WTC11 (cell line): ENCODE measurements around the gene WNT9B. TPM values are rescaled to one million over a fixed set of nuclear protein-coding genes. Genes with fewer than 3 reads are reported as not detected.

Experiments
- ATAC-seq: fragments of 200-7000 bp; cut with Tn5 transposase; 2 replicates; pipeline ENCODE4 v1.10.0; 2021; ENCODE audit warnings: mild to moderate bottlenecking, moderate library complexity
- CTCF ChIA-PET: fragments of 300-600 bp; sonication (Branson Sonifier 250); formaldehyde crosslinking; loops from one replicate; lab custom pipeline; 2021; ENCODE audit warnings: antibody characterized with exemption; lab: Charles Lee
- POLR2A ChIA-PET: fragments of 350-600 bp; sonication (Branson Sonifier 250); formaldehyde crosslinking; loops from one replicate; lab custom pipeline; 2021; ENCODE audit warnings: antibody characterized with exemption; lab: Charles Lee
- DNase-seq: peaks from one replicate; pipeline ENCODE4 v3.0.0; 2021; ENCODE audit warnings: low spot score
- H3K27ac Mint-ChIP-seq: 2 replicates; pipeline ENCODE4 v1.8.0; 2021; ENCODE audit warnings: mixed read lengths
- H3K27me3 Mint-ChIP-seq: 2 replicates; pipeline ENCODE4 v1.8.0; 2021; ENCODE audit warnings: low read depth, mild to moderate bottlenecking, moderate library complexity, mixed read lengths
- H3K36me3 Mint-ChIP-seq: 2 replicates; pipeline ENCODE4 v1.8.0; 2021; ENCODE audit warnings: mixed read lengths
- H3K4me1 Mint-ChIP-seq: 2 replicates; pipeline ENCODE4 v1.8.0; 2022; ENCODE audit warnings: mixed read lengths
- H3K4me3 Mint-ChIP-seq: 2 replicates; pipeline ENCODE4 v1.8.0; 2021; ENCODE audit warnings: mild to moderate bottlenecking, moderate library complexity, mixed read lengths
- H3K9me3 Mint-ChIP-seq: 2 replicates; pipeline ENCODE4 v1.8.0; 2021; ENCODE audit warnings: mixed read lengths
- FOXK1 ChIP-seq: sonication (generic); formaldehyde crosslinking; IDR thresholded peaks from 2 replicates; pipeline ENCODE4 v1.8.0; 2022; ENCODE audit warnings: mild to moderate bottlenecking, moderate library complexity, missing genetic modification reagents
- HMGA2 ChIP-seq: fragments of 250-450 bp; sonication (Bioruptor Pico); IDR thresholded peaks from 2 replicates; pipeline ENCODE4 v1.4.0; 2021; ENCODE audit warnings: mild to moderate bottlenecking, moderate library complexity
- KAT7 ChIP-seq: sonication (generic); formaldehyde crosslinking; IDR thresholded peaks from 2 replicates; pipeline ENCODE4 v1.8.1; 2023; ENCODE audit warnings: missing genetic modification reagents, mild to moderate bottlenecking, borderline replicate concordance
- MXD4 ChIP-seq: fragments of 250-450 bp; sonication (Bioruptor Pico); IDR thresholded peaks from 2 replicates; pipeline ENCODE4 v1.8.0; 2021; ENCODE audit warnings: mild to moderate bottlenecking, moderate library complexity, borderline replicate concordance
- NFE2L1 ChIP-seq: sonication (generic); formaldehyde crosslinking; IDR thresholded peaks from 2 replicates; pipeline ENCODE4 v1.8.1; 2023; ENCODE audit warnings: missing genetic modification reagents
- NR1H2 ChIP-seq: sonication (generic); formaldehyde crosslinking; IDR thresholded peaks from 2 replicates; pipeline ENCODE4 v1.9.0; 2021; ENCODE audit warnings: mild to moderate bottlenecking, moderate library complexity, missing genetic modification reagents
- RORB ChIP-seq: fragments of 250-450 bp; sonication (Bioruptor Pico); IDR thresholded peaks from 2 replicates; pipeline ENCODE4 v1.9.0; 2021; ENCODE audit warnings: mild to moderate bottlenecking
- SOX15 ChIP-seq: fragments of 250-450 bp; sonication (Bioruptor Pico); IDR thresholded peaks from 2 replicates; pipeline ENCODE4 v1.9.0; 2021; ENCODE audit warnings: mild to moderate bottlenecking
- ZNF396 ChIP-seq: fragments of 250-450 bp; sonication (Bioruptor Pico); IDR thresholded peaks from 2 replicates; pipeline ENCODE4 v1.8.0; 2021; ENCODE audit warnings: mild to moderate bottlenecking, moderate library complexity, borderline replicate concordance
- ZNF423 ChIP-seq: fragments of 250-450 bp; sonication (Bioruptor Pico); IDR thresholded peaks from 2 replicates; pipeline ENCODE4 v2.1.2; 2022; ENCODE audit warnings: mild to moderate bottlenecking, moderate library complexity
- ZNF671 ChIP-seq: fragments of 250-450 bp; sonication (Bioruptor Pico); IDR thresholded peaks from 2 replicates; pipeline ENCODE4 v1.8.0; 2021; ENCODE audit warnings: mild to moderate bottlenecking
- total RNA-seq: library from RNA; stranded (reverse); gene quantifications from 3 replicates; pipeline ENCODE4 v1.2.3, GENCODE V29; 2021
- TF ChIP-seq, protein P1 (sequence below): sonication (generic); formaldehyde crosslinking; IDR thresholded peaks from 2 replicates; pipeline ENCODE4 v1.8.0; 2023; ENCODE audit warnings: mild to moderate bottlenecking, missing genetic modification reagents
- TF ChIP-seq, protein P2 (sequence below): sonication (generic); formaldehyde crosslinking; IDR thresholded peaks from 2 replicates; pipeline ENCODE4 v1.8.0; 2023; ENCODE audit warnings: missing genetic modification reagents, mild to moderate bottlenecking, borderline replicate concordance
- TF ChIP-seq, protein P3 (sequence below): sonication (generic); formaldehyde crosslinking; IDR thresholded peaks from 2 replicates; pipeline ENCODE4 v1.8.1; 2023; ENCODE audit warnings: mild to moderate bottlenecking, missing genetic modification reagents, borderline replicate concordance
- TF ChIP-seq, protein P4 (sequence below): sonication (generic); formaldehyde crosslinking; conservative IDR thresholded peaks from 2 replicates; pipeline ENCODE4 v1.8.1; 2022; ENCODE audit warnings: mild to moderate bottlenecking, missing genetic modification reagents
- TF ChIP-seq, protein P5 (sequence below): sonication (generic); formaldehyde crosslinking; IDR thresholded peaks from 2 replicates; pipeline ENCODE4 v1.8.0; 2022; ENCODE audit warnings: mild to moderate bottlenecking, missing genetic modification reagents
- TF ChIP-seq, protein P6 (sequence below): sonication (generic); formaldehyde crosslinking; IDR thresholded peaks from 2 replicates; pipeline ENCODE4 v1.8.0; 2022; ENCODE audit warnings: mild to moderate bottlenecking, missing genetic modification reagents
- TF ChIP-seq, protein P7 (sequence below): sonication (generic); formaldehyde crosslinking; IDR thresholded peaks from 2 replicates; pipeline ENCODE4 v1.8.1; 2023; ENCODE audit warnings: mild to moderate bottlenecking, missing genetic modification reagents, moderate library complexity

WNT9B gene
- total RNA-seq, 1 experiment from 2014 or later: 0.87 TPM

DNA sequence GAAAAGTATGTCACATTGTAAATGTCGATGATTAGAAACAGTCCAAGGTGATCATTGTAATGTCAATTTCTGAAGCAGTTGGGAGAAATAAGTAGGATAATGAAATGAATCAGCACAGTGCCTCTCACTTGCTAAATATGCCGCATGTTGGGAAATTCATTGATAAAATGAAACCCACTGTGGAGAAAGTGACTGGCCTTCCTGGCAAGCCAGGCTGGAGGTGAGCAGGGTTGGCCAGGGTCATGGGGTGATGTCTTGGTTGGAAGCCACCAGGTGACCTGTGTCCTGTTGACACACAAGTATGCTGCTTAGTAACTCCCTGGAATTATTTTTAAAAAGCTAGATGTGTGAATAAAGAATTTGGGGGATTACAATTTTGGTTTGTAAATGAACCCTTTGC, 14.9 kb upstream of the WNT9B start:
- no peaks in the 10 kb centered on the region for H3K36me3 Mint-ChIP-seq
- TF ChIP-seq ZNF396 (CRISPR knock-in tag) (no peak), NFE2L1 (CRISPR knock-in tag) (no peak), HMGA2 (CRISPR knock-in tag) (no peak), SOX15 (CRISPR knock-in tag) (no peak), KAT7 (CRISPR knock-in tag) (no peak), ZNF423 (no peak), FOXK1 (CRISPR knock-in tag) (no peak), MXD4 (CRISPR knock-in tag) (no peak), NR1H2 (no peak), RORB (CRISPR knock-in tag) (no peak)
- TF ChIP-seq, protein P1, sequence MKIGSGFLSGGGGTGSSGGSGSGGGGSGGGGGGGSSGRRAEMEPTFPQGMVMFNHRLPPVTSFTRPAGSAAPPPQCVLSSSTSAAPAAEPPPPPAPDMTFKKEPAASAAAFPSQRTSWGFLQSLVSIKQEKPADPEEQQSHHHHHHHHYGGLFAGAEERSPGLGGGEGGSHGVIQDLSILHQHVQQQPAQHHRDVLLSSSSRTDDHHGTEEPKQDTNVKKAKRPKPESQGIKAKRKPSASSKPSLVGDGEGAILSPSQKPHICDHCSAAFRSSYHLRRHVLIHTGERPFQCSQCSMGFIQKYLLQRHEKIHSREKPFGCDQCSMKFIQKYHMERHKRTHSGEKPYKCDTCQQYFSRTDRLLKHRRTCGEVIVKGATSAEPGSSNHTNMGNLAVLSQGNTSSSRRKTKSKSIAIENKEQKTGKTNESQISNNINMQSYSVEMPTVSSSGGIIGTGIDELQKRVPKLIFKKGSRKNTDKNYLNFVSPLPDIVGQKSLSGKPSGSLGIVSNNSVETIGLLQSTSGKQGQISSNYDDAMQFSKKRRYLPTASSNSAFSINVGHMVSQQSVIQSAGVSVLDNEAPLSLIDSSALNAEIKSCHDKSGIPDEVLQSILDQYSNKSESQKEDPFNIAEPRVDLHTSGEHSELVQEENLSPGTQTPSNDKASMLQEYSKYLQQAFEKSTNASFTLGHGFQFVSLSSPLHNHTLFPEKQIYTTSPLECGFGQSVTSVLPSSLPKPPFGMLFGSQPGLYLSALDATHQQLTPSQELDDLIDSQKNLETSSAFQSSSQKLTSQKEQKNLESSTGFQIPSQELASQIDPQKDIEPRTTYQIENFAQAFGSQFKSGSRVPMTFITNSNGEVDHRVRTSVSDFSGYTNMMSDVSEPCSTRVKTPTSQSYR (CRISPR knock-in tag): no peak
- TF ChIP-seq, protein P2, sequence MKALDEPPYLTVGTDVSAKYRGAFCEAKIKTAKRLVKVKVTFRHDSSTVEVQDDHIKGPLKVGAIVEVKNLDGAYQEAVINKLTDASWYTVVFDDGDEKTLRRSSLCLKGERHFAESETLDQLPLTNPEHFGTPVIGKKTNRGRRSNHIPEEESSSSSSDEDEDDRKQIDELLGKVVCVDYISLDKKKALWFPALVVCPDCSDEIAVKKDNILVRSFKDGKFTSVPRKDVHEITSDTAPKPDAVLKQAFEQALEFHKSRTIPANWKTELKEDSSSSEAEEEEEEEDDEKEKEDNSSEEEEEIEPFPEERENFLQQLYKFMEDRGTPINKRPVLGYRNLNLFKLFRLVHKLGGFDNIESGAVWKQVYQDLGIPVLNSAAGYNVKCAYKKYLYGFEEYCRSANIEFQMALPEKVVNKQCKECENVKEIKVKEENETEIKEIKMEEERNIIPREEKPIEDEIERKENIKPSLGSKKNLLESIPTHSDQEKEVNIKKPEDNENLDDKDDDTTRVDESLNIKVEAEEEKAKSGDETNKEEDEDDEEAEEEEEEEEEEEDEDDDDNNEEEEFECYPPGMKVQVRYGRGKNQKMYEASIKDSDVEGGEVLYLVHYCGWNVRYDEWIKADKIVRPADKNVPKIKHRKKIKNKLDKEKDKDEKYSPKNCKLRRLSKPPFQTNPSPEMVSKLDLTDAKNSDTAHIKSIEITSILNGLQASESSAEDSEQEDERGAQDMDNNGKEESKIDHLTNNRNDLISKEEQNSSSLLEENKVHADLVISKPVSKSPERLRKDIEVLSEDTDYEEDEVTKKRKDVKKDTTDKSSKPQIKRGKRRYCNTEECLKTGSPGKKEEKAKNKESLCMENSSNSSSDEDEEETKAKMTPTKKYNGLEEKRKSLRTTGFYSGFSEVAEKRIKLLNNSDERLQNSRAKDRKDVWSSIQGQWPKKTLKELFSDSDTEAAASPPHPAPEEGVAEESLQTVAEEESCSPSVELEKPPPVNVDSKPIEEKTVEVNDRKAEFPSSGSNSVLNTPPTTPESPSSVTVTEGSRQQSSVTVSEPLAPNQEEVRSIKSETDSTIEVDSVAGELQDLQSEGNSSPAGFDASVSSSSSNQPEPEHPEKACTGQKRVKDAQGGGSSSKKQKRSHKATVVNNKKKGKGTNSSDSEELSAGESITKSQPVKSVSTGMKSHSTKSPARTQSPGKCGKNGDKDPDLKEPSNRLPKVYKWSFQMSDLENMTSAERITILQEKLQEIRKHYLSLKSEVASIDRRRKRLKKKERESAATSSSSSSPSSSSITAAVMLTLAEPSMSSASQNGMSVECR (CRISPR knock-in tag): no peak
- TF ChIP-seq, protein P3, sequence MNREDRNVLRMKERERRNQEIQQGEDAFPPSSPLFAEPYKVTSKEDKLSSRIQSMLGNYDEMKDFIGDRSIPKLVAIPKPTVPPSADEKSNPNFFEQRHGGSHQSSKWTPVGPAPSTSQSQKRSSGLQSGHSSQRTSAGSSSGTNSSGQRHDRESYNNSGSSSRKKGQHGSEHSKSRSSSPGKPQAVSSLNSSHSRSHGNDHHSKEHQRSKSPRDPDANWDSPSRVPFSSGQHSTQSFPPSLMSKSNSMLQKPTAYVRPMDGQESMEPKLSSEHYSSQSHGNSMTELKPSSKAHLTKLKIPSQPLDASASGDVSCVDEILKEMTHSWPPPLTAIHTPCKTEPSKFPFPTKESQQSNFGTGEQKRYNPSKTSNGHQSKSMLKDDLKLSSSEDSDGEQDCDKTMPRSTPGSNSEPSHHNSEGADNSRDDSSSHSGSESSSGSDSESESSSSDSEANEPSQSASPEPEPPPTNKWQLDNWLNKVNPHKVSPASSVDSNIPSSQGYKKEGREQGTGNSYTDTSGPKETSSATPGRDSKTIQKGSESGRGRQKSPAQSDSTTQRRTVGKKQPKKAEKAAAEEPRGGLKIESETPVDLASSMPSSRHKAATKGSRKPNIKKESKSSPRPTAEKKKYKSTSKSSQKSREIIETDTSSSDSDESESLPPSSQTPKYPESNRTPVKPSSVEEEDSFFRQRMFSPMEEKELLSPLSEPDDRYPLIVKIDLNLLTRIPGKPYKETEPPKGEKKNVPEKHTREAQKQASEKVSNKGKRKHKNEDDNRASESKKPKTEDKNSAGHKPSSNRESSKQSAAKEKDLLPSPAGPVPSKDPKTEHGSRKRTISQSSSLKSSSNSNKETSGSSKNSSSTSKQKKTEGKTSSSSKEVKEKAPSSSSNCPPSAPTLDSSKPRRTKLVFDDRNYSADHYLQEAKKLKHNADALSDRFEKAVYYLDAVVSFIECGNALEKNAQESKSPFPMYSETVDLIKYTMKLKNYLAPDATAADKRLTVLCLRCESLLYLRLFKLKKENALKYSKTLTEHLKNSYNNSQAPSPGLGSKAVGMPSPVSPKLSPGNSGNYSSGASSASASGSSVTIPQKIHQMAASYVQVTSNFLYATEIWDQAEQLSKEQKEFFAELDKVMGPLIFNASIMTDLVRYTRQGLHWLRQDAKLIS (CRISPR knock-in tag): no peak
- TF ChIP-seq, all 79 proteins: peak for 0
- ATAC-seq (no peak), DNase-seq (no peak)
- CTCF ChIA-PET: interaction anchor here (0.6 to 3.1 kb wide), 15 partner anchors 11 to 140 kb away, joined by 3 to 16 read pairs (median 6); partner anchors contain the start of gene WNT9B
- POLR2A ChIA-PET: no interaction called here
- Mint-ChIP-seq H3K27ac (no peak overlapping the region), H3K4me3 (no peak overlapping the region), H3K27me3 (peaks cover 50% of the 10 kb centered on the region), H3K4me1 (peaks cover 33% of the 10 kb centered on the region), H3K9me3 (peaks cover 6% of the 10 kb centered on the region)

DNA sequence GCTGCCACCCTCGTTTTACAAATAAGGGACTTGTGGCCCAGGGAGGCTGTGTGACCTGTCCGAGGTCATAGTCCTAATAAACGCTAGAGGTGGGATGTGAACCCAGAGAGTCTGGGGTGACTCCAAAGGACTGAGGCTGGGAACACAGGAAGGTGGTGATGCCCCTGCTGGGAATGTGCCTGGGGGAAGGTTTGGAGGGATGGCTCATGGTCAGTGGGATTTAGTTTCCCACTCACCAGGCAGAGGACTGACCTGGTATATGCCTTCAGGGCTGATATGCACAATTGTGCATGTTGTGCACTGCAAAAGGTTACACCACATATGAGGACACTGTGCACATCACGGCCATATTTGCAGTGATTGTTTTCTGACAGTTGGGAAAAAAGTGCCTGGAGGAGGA, 13.9 kb upstream of the WNT9B start:
- Mint-ChIP-seq H3K4me3 (no peak overlapping the region), H3K27ac (no peak overlapping the region), H3K27me3 (peaks cover 52% of the 10 kb centered on the region), H3K9me3 (peaks cover 7% of the 10 kb centered on the region), H3K4me1 (peaks cover 23% of the 10 kb centered on the region), H3K36me3 (no peaks in the 10 kb centered on the region)
- TF ChIP-seq, protein P4, sequence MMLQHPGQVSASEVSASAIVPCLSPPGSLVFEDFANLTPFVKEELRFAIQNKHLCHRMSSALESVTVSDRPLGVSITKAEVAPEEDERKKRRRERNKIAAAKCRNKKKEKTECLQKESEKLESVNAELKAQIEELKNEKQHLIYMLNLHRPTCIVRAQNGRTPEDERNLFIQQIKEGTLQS (CRISPR knock-in tag): no peak
- TF ChIP-seq, protein P5, sequence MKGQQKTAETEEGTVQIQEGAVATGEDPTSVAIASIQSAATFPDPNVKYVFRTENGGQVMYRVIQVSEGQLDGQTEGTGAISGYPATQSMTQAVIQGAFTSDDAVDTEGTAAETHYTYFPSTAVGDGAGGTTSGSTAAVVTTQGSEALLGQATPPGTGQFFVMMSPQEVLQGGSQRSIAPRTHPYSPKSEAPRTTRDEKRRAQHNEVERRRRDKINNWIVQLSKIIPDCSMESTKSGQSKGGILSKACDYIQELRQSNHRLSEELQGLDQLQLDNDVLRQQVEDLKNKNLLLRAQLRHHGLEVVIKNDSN: no peak
- TF ChIP-seq, protein P6, sequence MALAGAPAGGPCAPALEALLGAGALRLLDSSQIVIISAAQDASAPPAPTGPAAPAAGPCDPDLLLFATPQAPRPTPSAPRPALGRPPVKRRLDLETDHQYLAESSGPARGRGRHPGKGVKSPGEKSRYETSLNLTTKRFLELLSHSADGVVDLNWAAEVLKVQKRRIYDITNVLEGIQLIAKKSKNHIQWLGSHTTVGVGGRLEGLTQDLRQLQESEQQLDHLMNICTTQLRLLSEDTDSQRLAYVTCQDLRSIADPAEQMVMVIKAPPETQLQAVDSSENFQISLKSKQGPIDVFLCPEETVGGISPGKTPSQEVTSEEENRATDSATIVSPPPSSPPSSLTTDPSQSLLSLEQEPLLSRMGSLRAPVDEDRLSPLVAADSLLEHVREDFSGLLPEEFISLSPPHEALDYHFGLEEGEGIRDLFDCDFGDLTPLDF (CRISPR knock-in tag): no peak
- no peak for TF ChIP-seq ZNF671 (CRISPR knock-in tag)
- TF ChIP-seq, protein P7, sequence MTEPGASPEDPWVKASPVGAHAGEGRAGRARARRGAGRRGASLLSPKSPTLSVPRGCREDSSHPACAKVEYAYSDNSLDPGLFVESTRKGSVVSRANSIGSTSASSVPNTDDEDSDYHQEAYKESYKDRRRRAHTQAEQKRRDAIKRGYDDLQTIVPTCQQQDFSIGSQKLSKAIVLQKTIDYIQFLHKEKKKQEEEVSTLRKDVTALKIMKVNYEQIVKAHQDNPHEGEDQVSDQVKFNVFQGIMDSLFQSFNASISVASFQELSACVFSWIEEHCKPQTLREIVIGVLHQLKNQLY: no peak
- no peak for ATAC-seq
- DNase-seq: no peak
- ChIA-PET POLR2A (no interaction called here), CTCF (no interaction called here)
